Upper lobe of left lung (tissue), 4 donors: ENCODE data around the gene SPRED3.

Experiments
- CTCF ChIP-seq, 6 experiments: fragments of 450-650 bp in 4 of 6; fragments of 200-600 bp in 2 of 6; sonication (generic) in 2 of 6; IDR thresholded peaks; one replicate each; pipeline ENCODE4 v1.5.1; 2016 to 2019; ENCODE audit warnings: antibody characterized with exemption in 6 of 6
- POLR2A ChIP-seq, 4 donors: fragments of 450-650 bp; IDR thresholded peaks; one replicate each; pipeline ENCODE4 v1.5.1; 2016 to 2017; ENCODE audit warnings: antibody characterized with exemption in 4 of 4, mild to moderate bottlenecking in 2 of 4
- POLR2AphosphoS5 ChIP-seq, 2 donors: sonication (generic); formaldehyde crosslinking; IDR thresholded peaks; one replicate each; pipeline ENCODE4 v1.5.1; 2017; ENCODE audit warnings: antibody characterized with exemption in 2 of 2

- TF ChIP-seq CTCF (IDR thresholded peaks at IDR 0.05) (no peak), POLR2AphosphoS5 (IDR thresholded peaks at IDR 0.05) (no peak), POLR2A (IDR thresholded peaks at IDR 0.05) (no peak)
Observed at GRCh38 chr19:38409631-38410133, 21.2 kb downstream of the SPRED3 start.
